Activated T-helper 1 cell treated with anti-CD3 and anti-CD28 coated beads, Interleukin-12 subunit alpha, Interleukin-12 subunit beta, Interleukin-2, Interleukin-4 antibody, amounts not matched to agents 30 ng/mL and 10 ng/mL and 1 ng/mL, durations not matched to agents 14 hours and 24 hours and 36 hours (primary cell): Measurements from ENCODE around the gene SLC35E4. TPM values are rescaled to one million over a fixed set of nuclear protein-coding genes. Genes with fewer than 3 reads are reported as not detected.

ENCODE experiments used
- DNase-seq: peaks from one replicate; pipeline ENCODE4 v3.0.0; 2021; ENCODE audit warnings: low spot score
- H3K27ac Mint-ChIP-seq: one replicate; pipeline ENCODE4 v1.8.0; 2021; ENCODE audit warnings: mild to moderate bottlenecking, mixed read lengths
- H3K27me3 Mint-ChIP-seq: one replicate; pipeline ENCODE4 v1.8.0; 2022; ENCODE audit warnings: mild to moderate bottlenecking, moderate library complexity, mixed read lengths; ENCODE audit not compliant: insufficient read depth
- H3K36me3 Mint-ChIP-seq: one replicate; pipeline ENCODE4 v1.8.0; 2021; ENCODE audit warnings: low read depth, mixed read lengths
- H3K4me1 Mint-ChIP-seq: one replicate; pipeline ENCODE4 v1.8.0; 2021; ENCODE audit warnings: low read depth, mixed read lengths
- H3K4me3 Mint-ChIP-seq: one replicate; pipeline ENCODE4 v1.8.0; 2021; ENCODE audit warnings: mild to moderate bottlenecking, moderate library complexity, mixed read lengths
- H3K9me3 Mint-ChIP-seq: one replicate; pipeline ENCODE4 v1.8.0; 2021; ENCODE audit warnings: mixed read lengths
- intact Hi-C: fragments of 100-400 bp; cut with micrococcal nuclease; formaldehyde crosslinking; loops from one replicate; pipeline ENCODE4 v1.15.1; 2024
- total RNA-seq: library from RNA; stranded (reverse); gene quantifications from 2 replicates; pipeline ENCODE4 v1.2.3, GENCODE V29; 2022

The SLC35E4 gene
- total RNA-seq, 1 donor from 2014 or later = 8.2 TPM

- H3K27me3 Mint-ChIP-seq = no peaks in the 10 kb centered on the region
- DNase-seq = no peak
- H3K4me1 Mint-ChIP-seq = peaks cover 49% of the 10 kb centered on the region
- intact Hi-C loops = no loop called here
- H3K4me3 Mint-ChIP-seq = no peak overlapping the region
- H3K9me3 Mint-ChIP-seq = no peaks in the 10 kb centered on the region
- H3K27ac Mint-ChIP-seq = no peak overlapping the region
- peaks cover 5% of the 10 kb centered on the region for H3K36me3 Mint-ChIP-seq
These were observed 11.1 kb downstream of the SLC35E4 start for GRCh38 chr22:30646518-30647160.

- H3K27me3 Mint-ChIP-seq = no peaks in the 10 kb centered on the region
- H3K4me1 Mint-ChIP-seq = peaks cover 58% of the 10 kb centered on the region
- intact Hi-C loops = no loop called here
- H3K4me3 Mint-ChIP-seq = no peak overlapping the region
- H3K27ac Mint-ChIP-seq = peak overlapping the region; percentile 40
- H3K36me3 Mint-ChIP-seq = peaks cover 5% of the 10 kb centered on the region
- no peaks in the 10 kb centered on the region for H3K9me3 Mint-ChIP-seq
- no peak for DNase-seq
These were observed 12.0 kb downstream of the SLC35E4 start for GRCh38 chr22:30647536-30647935.

- peak overlapping the region; percentile 45 for H3K4me3 Mint-ChIP-seq
- no peaks in the 10 kb centered on the region for H3K27me3 Mint-ChIP-seq
- intact Hi-C loops = loop anchor here (1.0 kb wide), 5 partner anchors 15 to 96 kb away; partner anchors contain the start of genes DUSP18 and OSBP2
- no peak for DNase-seq
- peak overlapping the region; percentile 89 for H3K27ac Mint-ChIP-seq
- no peaks in the 10 kb centered on the region for H3K9me3 Mint-ChIP-seq
- H3K36me3 Mint-ChIP-seq = peaks cover 5% of the 10 kb centered on the region
- peaks cover 54% of the 10 kb centered on the region for H3K4me1 Mint-ChIP-seq
These were observed 13.2 kb downstream of the SLC35E4 start for GRCh38 chr22:30648825-30649224.

GRCh38 chr22:30649430-30650007 is 13.9 kb downstream of the SLC35E4 start:
- Mint-ChIP-seq H3K9me3 (no peaks in the 10 kb centered on the region), H3K27ac (peak overlapping the region; percentile 89), H3K36me3 (peaks cover 6% of the 10 kb centered on the region), H3K4me1 (peaks cover 47% of the 10 kb centered on the region), H3K27me3 (no peaks in the 10 kb centered on the region), H3K4me3 (peak overlapping the region; percentile 45)
- intact Hi-C loops = loop anchor here (1.0 kb wide), 5 partner anchors 15 to 96 kb away; partner anchors contain the start of genes DUSP18 and OSBP2
- DNase-seq = peak; percentile 72

- H3K36me3 Mint-ChIP-seq = peaks cover 11% of the 10 kb centered on the region
- intact Hi-C loops = no loop called here
- no peaks in the 10 kb centered on the region for H3K9me3 Mint-ChIP-seq
- H3K27me3 Mint-ChIP-seq = no peaks in the 10 kb centered on the region
- H3K4me1 Mint-ChIP-seq = peaks cover 41% of the 10 kb centered on the region
- peak overlapping the region; percentile 70 for H3K27ac Mint-ChIP-seq
- no peak for DNase-seq
- no peak overlapping the region for H3K4me3 Mint-ChIP-seq
These were observed 15.0 kb downstream of the SLC35E4 start for GRCh38 chr22:30650508-30651116.

GRCh38 chr22:30652852-30653251 is 17.3 kb downstream of the SLC35E4 start:
- H3K27ac Mint-ChIP-seq = no peak overlapping the region
- intact Hi-C loops = no loop called here
- no peak for DNase-seq
- H3K4me3 Mint-ChIP-seq = no peak overlapping the region
- H3K9me3 Mint-ChIP-seq = no peaks in the 10 kb centered on the region
- H3K36me3 Mint-ChIP-seq = peaks cover 11% of the 10 kb centered on the region
- peaks cover 40% of the 10 kb centered on the region for H3K4me1 Mint-ChIP-seq
- no peaks in the 10 kb centered on the region for H3K27me3 Mint-ChIP-seq

DNA sequence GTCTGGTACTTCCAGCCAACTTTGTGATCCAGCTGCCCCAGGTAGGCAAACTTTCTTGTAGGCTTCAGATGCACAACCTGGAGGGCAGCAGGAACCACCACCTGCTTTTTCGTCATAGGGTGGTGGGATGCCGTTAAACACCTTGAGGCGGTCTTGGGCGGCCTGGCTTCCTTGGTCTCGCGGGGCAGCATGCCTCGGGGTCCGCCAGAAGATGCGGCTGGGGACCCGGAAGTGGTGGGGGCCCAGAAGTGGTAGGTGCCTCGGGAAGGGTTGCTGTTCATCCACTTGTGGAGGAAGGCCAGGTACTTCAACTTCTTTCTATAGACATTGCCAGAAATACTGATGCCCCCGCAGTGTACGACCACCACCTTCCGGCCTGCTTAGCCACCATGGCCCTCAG is 18.8 kb downstream of the SLC35E4 start:
- no peaks in the 10 kb centered on the region for H3K9me3 Mint-ChIP-seq
- H3K4me1 Mint-ChIP-seq = peaks cover 27% of the 10 kb centered on the region
- H3K27ac Mint-ChIP-seq = no peak overlapping the region
- no peaks in the 10 kb centered on the region for H3K27me3 Mint-ChIP-seq
- no peak for DNase-seq
- H3K36me3 Mint-ChIP-seq = peaks cover 8% of the 10 kb centered on the region
- intact Hi-C loops = no loop called here
- H3K4me3 Mint-ChIP-seq = no peak overlapping the region

DNA sequence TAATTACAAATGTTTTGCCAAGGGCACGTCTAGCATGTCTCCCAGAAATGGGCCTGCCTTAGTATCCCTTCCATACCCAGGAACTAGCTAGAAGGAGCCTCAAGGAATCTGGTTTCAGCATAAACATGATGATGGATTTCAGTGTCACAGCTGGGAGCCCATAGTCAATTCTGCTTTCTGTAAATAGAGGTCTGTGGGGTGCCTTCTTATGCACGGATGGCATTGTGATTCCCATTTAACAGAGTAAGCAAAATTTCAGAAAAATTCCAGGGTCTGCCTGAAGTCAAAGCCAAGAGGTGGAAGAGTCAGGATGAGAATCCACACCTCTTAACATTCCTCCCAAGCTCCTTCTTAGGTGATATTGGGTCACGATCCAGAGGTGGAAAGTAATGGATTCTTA is 20.0 kb downstream of the SLC35E4 start:
- no peak overlapping the region for H3K27ac Mint-ChIP-seq
- H3K4me1 Mint-ChIP-seq = peaks cover 20% of the 10 kb centered on the region
- peaks cover 13% of the 10 kb centered on the region for H3K36me3 Mint-ChIP-seq
- DNase-seq = no peak
- no peaks in the 10 kb centered on the region for H3K9me3 Mint-ChIP-seq
- no peak overlapping the region for H3K4me3 Mint-ChIP-seq
- intact Hi-C loops = no loop called here
- no peaks in the 10 kb centered on the region for H3K27me3 Mint-ChIP-seq

GRCh38 chr22:30662040-30662439 is 26.5 kb downstream of the SLC35E4 start:
- DNase-seq = no peak
- Mint-ChIP-seq H3K27me3 (no peaks in the 10 kb centered on the region), H3K9me3 (no peaks in the 10 kb centered on the region), H3K36me3 (peaks cover 38% of the 10 kb centered on the region), H3K27ac (no peak overlapping the region), H3K4me3 (no peak overlapping the region), H3K4me1 (peaks cover 23% of the 10 kb centered on the region)
- intact Hi-C loops = loop anchor here (10.0 kb wide), 1 partner anchor 553 kb away; the partner anchor contains the start of gene LIMK2

- Mint-ChIP-seq H3K36me3 (peaks cover 34% of the 10 kb centered on the region), H3K4me1 (peaks cover 32% of the 10 kb centered on the region), H3K27me3 (peaks cover 5% of the 10 kb centered on the region), H3K4me3 (no peak overlapping the region), H3K9me3 (no peaks in the 10 kb centered on the region), H3K27ac (no peak overlapping the region)
- intact Hi-C loops = loop anchor here (10.0 kb wide), 1 partner anchor 550 kb away; the partner anchor contains the start of gene LIMK2
- DNase-seq = no peak
These were observed 29.2 kb downstream of the SLC35E4 start for GRCh38 chr22:30664798-30665197.

GRCh38 chr22:30665266-30665665 is 29.7 kb downstream of the SLC35E4 start:
- intact Hi-C loops = loop anchor here (10.0 kb wide), 1 partner anchor 550 kb away; the partner anchor contains the start of gene LIMK2
- peaks cover 32% of the 10 kb centered on the region for H3K4me1 Mint-ChIP-seq
- H3K4me3 Mint-ChIP-seq = no peak overlapping the region
- peaks cover 34% of the 10 kb centered on the region for H3K36me3 Mint-ChIP-seq
- no peaks in the 10 kb centered on the region for H3K9me3 Mint-ChIP-seq
- DNase-seq = no peak
- peaks cover 5% of the 10 kb centered on the region for H3K27me3 Mint-ChIP-seq
- H3K27ac Mint-ChIP-seq = no peak overlapping the region

DNA sequence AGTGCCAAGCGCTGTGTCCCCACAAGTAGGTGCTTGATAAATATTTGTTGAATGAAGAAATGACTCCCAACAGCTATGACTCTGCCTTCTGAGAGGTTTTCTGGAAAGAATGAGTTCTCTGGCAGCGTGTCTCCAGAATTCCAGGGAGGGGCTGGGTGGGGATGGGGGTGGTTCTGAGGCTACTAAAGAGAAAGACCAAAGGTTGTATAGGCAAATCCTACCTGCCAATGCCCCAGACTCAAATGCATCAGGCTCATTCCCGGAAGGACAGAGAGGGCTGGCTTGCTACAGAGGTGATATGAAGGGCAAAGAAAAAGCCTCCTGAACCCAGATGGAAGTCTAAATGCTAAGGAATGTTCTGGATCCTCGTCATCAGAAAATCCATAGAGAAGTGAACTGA is 30.2 kb downstream of the SLC35E4 start:
- Mint-ChIP-seq H3K4me3 (peak overlapping the region; percentile 93), H3K27ac (no peak overlapping the region), H3K9me3 (no peaks in the 10 kb centered on the region), H3K27me3 (peaks cover 7% of the 10 kb centered on the region), H3K36me3 (peaks cover 31% of the 10 kb centered on the region), H3K4me1 (peaks cover 32% of the 10 kb centered on the region)
- no peak for DNase-seq
- intact Hi-C loops = loop anchor here (10.0 kb wide), 1 partner anchor 549 kb away; the partner anchor contains the start of gene LIMK2

DNA sequence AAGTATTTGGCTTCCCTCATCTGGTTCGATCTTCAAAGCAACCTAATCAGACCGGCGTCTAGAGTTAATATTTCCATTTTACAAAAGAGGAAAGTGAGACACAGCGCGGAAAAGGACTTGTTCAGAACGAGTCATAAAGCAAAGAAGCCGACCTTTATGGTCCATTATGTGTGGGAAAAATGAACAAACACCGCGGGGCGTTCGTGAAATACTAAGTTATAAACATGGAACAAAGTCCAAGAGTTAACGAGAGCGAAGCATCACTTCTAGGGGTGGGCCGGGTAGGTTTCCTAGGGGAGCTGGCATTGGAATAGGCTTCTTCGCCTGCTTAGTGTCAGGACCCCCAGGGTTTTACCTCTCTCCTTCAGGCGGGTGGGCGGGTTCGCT is 31.5 kb downstream of the SLC35E4 start:
- intact Hi-C loops = loop anchor here (1.0 to 10.0 kb wide), 7 partner anchors 18 to 548 kb away; partner anchors contain the start of genes LIMK2 and OSBP2

More for the DNA sequence above, 31.5 kb downstream of the SLC35E4 start:
- H3K27ac Mint-ChIP-seq = peak overlapping the region; percentile 80
- DNase-seq = no peak
- peak overlapping the region; percentile 93 for H3K4me3 Mint-ChIP-seq
- H3K27me3 Mint-ChIP-seq = peaks cover 7% of the 10 kb centered on the region
- no peaks in the 10 kb centered on the region for H3K9me3 Mint-ChIP-seq
- H3K4me1 Mint-ChIP-seq = peaks cover 32% of the 10 kb centered on the region
- peaks cover 29% of the 10 kb centered on the region for H3K36me3 Mint-ChIP-seq
